Camera-type eye (tissue), 1 donor: ENCODE measurements around the gene SDR39U1. TPM values are rescaled to one million over a fixed set of nuclear protein-coding genes. Genes with fewer than 3 reads are reported as not detected.

ENCODE experiments used
- total RNA-seq: library from RNA; depleted of rRNA; stranded (reverse); fragments of >200 nt; gene quantifications from one replicate; pipeline ENCODE4 v1.2.3, GENCODE V29; 2014

The SDR39U1 gene, protein sequence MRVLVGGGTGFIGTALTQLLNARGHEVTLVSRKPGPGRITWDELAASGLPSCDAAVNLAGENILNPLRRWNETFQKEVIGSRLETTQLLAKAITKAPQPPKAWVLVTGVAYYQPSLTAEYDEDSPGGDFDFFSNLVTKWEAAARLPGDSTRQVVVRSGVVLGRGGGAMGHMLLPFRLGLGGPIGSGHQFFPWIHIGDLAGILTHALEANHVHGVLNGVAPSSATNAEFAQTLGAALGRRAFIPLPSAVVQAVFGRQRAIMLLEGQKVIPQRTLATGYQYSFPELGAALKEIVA
- 32.4 TPM for total RNA-seq

DNA sequence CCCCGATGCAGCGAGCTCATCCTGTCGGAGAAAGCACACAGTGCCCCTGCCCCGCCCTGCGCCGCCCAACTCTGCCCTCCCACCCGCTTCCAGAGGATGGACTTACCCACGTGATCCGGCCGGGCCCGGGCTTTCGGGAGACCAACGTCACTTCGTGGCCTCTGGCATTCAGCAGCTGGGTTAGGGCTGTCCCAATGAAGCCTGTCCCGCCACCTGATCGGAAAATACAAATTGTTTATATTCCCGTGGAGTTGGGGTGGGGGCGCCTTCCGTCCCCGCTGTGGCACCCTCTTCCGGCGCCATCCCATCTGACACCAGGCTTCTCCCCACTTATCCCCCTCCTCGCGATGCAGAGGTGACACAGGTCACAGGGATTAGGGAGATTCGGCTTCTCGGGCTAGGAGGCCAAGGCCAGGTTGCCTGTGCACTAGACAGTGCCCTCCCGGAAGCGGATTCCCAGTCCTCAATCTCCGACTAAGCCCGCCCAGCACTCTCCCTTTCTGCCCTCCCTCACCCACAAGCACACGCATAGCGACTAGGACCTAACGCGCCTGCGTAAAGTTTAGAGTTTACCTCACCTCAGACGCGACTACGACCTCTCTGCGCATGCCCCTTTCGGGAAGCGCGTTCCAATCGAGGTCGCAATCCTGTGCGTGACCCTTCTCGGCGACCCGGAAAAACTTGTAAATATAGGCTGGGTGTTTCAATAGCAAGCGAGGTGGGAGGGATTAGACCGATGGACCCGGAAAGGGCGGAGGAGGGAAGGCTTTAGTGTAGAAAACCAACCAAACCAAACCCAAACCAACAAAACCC, at the start of gene SDR39U1:
Gene SDR39U1 (minus strand): TSS at position 537 of the 813 bp plus-strand sequence. CDS start 7 bp downstream, at position 530.

DNA sequence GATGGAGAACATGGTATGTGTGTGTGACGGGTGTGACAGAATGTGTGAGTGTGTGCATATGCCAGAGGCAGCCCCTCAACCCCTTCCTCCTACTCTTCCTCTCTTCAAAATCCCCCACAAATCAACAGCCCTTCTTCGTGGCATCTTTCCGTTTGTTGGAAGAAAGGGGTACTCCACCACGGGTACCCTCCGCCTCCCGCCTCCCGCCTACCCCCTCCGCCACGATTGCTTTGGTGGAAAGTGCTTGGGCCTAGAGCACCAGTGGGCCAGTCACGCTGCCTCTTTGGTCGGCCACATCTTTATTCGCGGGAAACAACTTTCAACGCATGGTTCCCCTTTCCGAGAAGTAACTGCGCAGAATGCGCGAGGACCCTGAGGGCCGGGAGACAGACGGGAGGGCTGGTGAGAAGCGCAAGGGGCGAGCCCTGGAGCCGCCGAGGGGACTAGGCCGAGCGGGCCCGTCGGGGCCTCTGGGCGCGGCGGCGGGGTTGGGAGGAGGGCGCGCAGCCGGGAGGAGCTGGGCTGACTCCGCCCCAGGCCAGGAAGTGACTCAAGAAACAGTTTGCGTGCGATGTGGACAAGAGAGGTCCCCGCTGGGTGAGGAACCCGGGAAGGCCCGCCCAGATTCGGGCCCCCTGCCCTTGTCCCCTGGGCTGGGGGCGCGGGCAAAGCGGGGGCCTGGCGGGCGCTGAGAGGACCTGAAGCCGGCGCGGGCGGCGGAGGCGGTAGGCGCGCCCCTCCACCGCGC, 13.0 kb downstream of the SDR39U1 start, which contains the start of the genes CBLN3 and KHNYN:
Gene CBLN3 (minus strand): TSS at position 274 of the 748 bp plus-strand sequence. CDS start 614 bp downstream, outside the sequence.
Gene KHNYN (plus strand): TSS at position 560 of the 748 bp plus-strand sequence. CDS start 777 bp downstream, outside the sequence.

DNA sequence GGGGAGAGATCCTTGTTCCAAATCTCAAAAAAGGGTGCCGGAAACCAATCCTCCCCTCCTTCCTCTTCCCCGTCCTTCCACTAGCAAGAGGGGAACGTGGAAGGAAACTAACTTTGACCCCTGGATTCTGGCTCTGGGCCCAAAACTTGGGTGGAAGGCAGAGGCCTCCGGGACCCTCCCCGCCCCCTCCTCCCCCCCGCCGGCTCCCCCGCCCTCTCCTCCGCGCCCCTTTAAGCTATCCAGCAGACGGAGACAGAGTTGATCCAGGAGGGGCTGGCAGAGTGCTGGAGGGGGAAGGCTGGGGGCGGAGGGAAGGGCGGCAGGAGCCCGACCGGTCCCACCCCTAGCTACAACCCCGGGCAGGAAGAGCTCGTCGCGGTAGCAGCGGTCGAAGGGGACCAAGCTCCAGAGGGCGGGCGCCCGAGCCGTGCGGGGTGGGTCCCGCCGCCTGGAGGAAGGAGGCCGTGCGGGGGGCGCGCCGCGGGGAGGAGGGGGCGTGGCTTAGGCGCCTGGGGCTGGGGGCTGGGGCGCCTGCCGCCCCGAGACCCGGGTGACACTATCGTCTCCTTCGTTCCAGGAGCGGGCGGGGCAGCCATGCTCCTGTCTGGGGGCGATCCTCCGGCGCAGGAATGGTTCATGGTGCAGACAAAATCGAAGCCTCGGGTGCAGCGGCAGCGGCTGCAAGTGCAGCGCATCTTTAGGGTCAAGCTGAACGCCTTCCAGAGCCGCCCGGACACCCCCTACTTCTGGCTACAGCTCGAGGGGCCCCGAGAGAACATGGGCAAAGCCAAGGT, 43.7 kb downstream of the SDR39U1 start, which contains the start of gene NYNRIN:
Gene NYNRIN (plus strand): TSS at position 351 of the 794 bp plus-strand sequence. CDS start 244 bp downstream, at position 595.

Other genes starting within 250 kb of the SDR39U1 start
- 58.9 TPM for gene TM9SF1, start 247.3 kb downstream of the SDR39U1 start, total RNA-seq
- not detected for gene TSSK4, start 237.1 kb downstream of the SDR39U1 start, total RNA-seq
- 53.5 TPM for gene CHMP4A, start 229.3 kb downstream of the SDR39U1 start, total RNA-seq
- gene MDP1, start 226.7 kb downstream of the SDR39U1 start, total RNA-seq, result 20.5 TPM
- 61.8 TPM for gene NEDD8, start 210.4 kb downstream of the SDR39U1 start, total RNA-seq
- 62.6 TPM for gene GMPR2, start 209.8 kb downstream of the SDR39U1 start, total RNA-seq
- gene TINF2, start 200.2 kb downstream of the SDR39U1 start, total RNA-seq, result 44.8 TPM
- 6.2 TPM for gene TGM1, start 179.6 kb downstream of the SDR39U1 start, total RNA-seq
- 26.6 TPM for gene RABGGTA, start 171.2 kb downstream of the SDR39U1 start, total RNA-seq
- gene DHRS1, start 143.0 kb downstream of the SDR39U1 start, total RNA-seq, result 19.4 TPM
- 21.8 TPM for gene NOP9, start 142.9 kb downstream of the SDR39U1 start, total RNA-seq
- gene CIDEB, start 134.8 kb downstream of the SDR39U1 start, total RNA-seq, result 17.5 TPM
- 6.9 TPM for gene LTB4R2, start 132.6 kb downstream of the SDR39U1 start, total RNA-seq
- 2.7 TPM for gene LTB4R, start 131.3 kb downstream of the SDR39U1 start, total RNA-seq
- gene ADCY4, start 107.7 kb downstream of the SDR39U1 start, total RNA-seq, result 13.0 TPM
- gene RIPK3, start 102.8 kb downstream of the SDR39U1 start, total RNA-seq, result 4.4 TPM
- gene NFATC4, start 74.6 kb downstream of the SDR39U1 start, total RNA-seq, result 67.8 TPM
- gene NYNRIN, start 43.8 kb downstream of the SDR39U1 start, total RNA-seq, result 47.5 TPM
- gene CBLN3, start 13.1 kb downstream of the SDR39U1 start, total RNA-seq, result 2.0 TPM
- 58.6 TPM for gene KHNYN, start 12.8 kb downstream of the SDR39U1 start, total RNA-seq
- gene CMA1, start 65.5 kb upstream of the SDR39U1 start, total RNA-seq, result not detected
- gene CTSG, start 133.5 kb upstream of the SDR39U1 start, total RNA-seq, result 3.1 TPM
- not detected for gene GZMH, start 166.9 kb upstream of the SDR39U1 start, total RNA-seq
- not detected for gene GZMB, start 191.4 kb upstream of the SDR39U1 start, total RNA-seq